GM10248 (cell line): Measurements from ENCODE around the gene CFAP100.

Experiments used
- CTCF ChIA-PET: fragments of 300-600 bp; sonication (Branson Sonifier 250); formaldehyde crosslinking; extraction: SDS; loops from one replicate; lab custom pipeline; 2021; ENCODE audit warnings: antibody characterized with exemption; lab: Yijun Ruan, JAX
- POLR2A ChIA-PET: fragments of 350-650 bp; sonication (Branson Sonifier 250); formaldehyde crosslinking; extraction: SDS; loops from one replicate; lab custom pipeline; 2020; ENCODE audit warnings: antibody characterized with exemption; lab: Yijun Ruan, JAX
- DNase-seq: peaks from one replicate; pipeline ENCODE4 v3.0.0; 2012; ENCODE audit errors: extremely low spot score
- CTCF ChIP-seq: IDR thresholded peaks from 2 replicates; pipeline ENCODE4 v1.5.1; 2012; ENCODE audit warnings: mild to moderate bottlenecking, low read depth; ENCODE audit errors: extremely low read depth, missing control alignments, control extremely low read depth

CFAP100 gene

DNA sequence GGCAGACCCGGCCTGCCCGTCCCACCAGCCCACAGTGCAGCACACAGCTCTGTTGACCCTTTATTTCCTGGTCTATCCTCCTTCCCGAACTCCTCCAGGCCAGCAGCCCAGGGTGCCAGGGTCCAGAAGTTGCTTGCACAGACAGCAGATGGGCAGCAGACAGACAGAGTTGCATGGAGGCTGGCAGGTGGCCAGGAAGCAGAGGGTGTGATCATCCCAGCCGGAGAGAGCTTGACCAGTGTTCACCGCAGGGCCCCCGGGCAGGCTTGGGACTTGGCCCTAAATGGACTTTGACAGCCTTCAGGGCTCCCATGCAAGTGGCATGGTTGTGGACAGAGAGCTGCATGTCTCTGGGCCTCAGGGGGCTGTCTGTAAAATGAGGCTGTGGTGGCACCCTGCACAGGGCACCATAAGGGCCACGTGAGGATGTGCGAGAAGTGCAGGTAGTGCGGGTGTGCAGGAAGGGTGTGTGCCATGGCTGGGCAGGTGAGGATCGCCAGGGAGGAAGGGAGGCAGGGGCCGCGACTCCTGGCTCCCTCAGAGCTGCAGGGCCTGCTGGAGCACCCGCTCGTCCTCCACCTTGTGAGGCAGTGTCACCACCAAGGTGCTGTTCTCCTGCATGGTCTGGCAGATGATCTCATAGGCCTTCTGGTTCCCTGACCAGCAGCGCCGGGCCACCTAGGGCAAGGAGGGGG lies 87.2 kb downstream of the CFAP100 start:
- POLR2A ChIA-PET = no interaction called here
- DNase-seq = no peak
- no peak for TF ChIP-seq CTCF
- CTCF ChIA-PET = interaction anchor here (1.5 kb wide), 1 partner anchor 31 kb away, joined by 4 read pairs; no protein-coding TSS in a partner anchor

DNA sequence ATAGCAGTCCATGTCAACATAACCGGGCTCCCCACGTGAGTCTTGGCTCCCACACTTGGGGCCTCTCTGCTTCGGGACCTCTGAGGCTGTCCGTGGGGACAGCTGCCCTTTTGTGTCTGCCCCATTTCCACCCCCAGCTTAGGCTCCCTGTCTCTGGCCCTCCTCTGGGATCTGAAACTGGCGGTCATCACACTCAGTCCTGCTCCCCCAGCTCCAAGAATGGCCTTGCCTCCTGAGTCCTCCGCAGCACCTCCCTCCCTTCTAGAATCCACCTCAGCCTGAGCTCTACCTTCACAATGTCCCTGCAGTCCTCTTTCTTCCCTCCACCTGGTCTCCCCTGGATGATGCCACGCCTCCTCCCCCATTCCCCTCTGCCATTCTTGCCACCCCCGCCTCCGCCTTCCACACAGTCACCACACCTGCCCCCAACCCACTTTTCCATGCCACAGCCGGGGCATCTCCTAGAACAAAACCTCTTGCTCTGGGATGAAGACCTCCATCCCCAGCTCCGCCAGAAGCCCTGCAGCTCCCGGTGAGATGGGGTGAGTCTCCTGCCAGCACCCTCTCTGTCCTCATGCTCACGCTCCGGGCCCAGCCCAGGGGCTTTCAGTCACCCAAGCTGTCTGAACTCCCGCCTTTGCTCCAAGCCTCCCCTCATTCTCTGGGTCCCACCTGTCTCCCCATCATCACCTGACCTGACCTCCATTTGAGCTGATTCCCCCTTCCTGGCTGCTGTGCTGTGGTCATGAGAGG lies 88.0 kb downstream of the CFAP100 start:
- CTCF ChIA-PET = interaction anchor here (1.5 kb wide), 1 partner anchor 30 kb away, joined by 4 read pairs; no protein-coding TSS in a partner anchor
- no peak for DNase-seq
- POLR2A ChIA-PET = no interaction called here
- no peak for TF ChIP-seq CTCF

- no peak for TF ChIP-seq CTCF
- no peak for DNase-seq
- CTCF ChIA-PET = no interaction called here
- POLR2A ChIA-PET = no interaction called here
Measured at GRCh38 chr3:126483321-126483761, 88.6 kb downstream of the CFAP100 start.

- ChIA-PET POLR2A (no interaction called here), CTCF (no interaction called here)
- TF ChIP-seq CTCF = no peak
- DNase-seq = no peak
Measured at GRCh38 chr3:126484148-126484547, 89.4 kb downstream of the CFAP100 start.

- no peak for DNase-seq
- CTCF ChIA-PET = no interaction called here
- POLR2A ChIA-PET = no interaction called here
- no peak for TF ChIP-seq CTCF
Measured at GRCh38 chr3:126484662-126485061, 90.0 kb downstream of the CFAP100 start.

- CTCF ChIA-PET = no interaction called here
- TF ChIP-seq CTCF = no peak
Measured at GRCh38 chr3:126485176-126485897, 90.6 kb downstream of the CFAP100 start.

More at GRCh38 chr3:126485176-126485897, 90.6 kb downstream of the CFAP100 start:
- no peak for DNase-seq
- POLR2A ChIA-PET = no interaction called here
